ENCODE results near the gene ESPL1. TPM values are rescaled to one million over a fixed set of nuclear protein-coding genes. Genes with fewer than 3 reads are reported as not detected.

The ESPL1 gene
- total RNA-seq, 1 experiment from 2014 or later: 24.6 TPM

DNA sequence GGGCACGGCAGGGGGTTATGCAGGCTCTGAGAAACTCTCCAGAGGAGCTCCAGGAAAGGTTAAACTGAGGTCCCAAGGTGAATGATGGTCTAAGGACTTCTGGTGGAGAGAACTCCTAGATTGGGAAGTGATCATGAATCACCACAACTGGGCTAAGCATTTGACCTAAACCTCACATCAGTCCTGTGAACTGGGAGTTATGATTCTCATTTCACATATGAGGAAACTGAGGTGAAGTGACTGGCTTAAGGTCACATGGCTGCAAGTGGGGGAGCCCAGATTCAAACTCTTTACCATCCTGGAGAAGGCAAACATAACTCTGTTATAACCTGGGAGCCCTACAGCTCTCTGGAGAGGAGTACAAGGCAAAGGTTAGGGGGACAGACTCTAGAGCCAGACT lies 40.3 kb upstream of the ESPL1 start:
- no peak for DNase-seq (ENCODE audit: low read depth)
- in situ Hi-C loops (cut with HindIII; ENCODE audit: low pct_unique_long_range_greater_than_20kb, low sequenced_read_pairs): no loop called here

DNA sequence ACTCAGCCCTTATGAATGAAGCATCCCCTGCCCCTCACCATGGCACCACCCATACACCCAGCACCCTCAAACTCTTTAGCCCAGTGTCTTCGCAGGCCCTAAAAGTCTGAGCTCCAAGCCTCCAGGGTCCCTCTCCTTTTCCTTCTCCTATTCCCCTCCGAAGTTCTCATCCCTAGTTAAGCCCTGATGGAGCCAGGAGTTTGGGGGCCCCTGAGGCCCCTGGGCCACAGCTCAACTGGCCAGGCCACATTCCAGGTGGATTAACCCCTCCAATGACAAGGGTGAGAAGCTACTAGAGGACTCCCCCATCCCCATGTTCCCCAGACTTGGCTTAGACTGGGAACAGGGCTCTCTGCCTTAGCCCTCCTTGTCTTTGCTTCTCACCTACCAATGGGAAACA lies 38.6 kb upstream of the ESPL1 start:
- in situ Hi-C loops (cut with HindIII; ENCODE audit: low pct_unique_long_range_greater_than_20kb, low sequenced_read_pairs): no loop called here
- DNase-seq (ENCODE audit: low read depth): no peak

DNA sequence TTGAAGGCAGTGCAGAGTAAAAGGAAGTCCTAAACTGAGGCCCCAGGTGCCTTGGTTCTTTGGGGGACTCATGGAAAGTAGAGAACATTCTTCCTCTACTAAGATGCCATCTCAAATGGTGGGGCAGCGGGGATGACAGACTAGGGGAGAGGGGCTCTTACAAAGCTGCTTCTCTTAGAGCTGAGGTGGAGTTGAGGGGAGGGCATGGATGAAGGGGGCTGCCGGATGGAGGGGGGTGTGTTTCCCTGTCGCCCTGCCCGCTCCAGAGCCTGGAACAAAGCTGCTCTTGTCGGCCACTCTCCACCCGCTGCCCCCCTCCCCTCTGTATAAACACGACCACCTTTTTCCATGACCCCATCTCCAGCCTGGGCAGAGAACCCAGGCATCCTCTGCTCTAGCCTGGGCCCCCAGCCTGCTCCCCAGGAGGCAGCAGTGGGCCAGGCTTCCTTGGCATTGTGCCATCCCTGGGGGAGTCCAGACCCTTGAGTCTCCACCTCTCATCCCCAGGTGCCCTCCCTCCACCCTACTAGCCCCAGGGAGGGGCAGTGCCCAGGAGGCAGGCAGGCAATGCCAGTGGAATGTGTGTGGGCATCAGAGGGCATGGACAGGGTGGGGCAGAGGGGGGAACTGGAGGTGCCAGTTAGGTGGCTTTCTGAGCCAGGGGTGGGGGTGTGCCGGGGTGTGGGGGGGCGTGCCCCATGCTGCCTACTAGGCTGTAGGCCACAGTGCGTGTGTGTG lies 37.8 kb upstream of the ESPL1 start:
- in situ Hi-C loops (cut with HindIII; ENCODE audit: low pct_unique_long_range_greater_than_20kb, low sequenced_read_pairs): no loop called here
- DNase-seq (ENCODE audit: low read depth): no peak

DNA sequence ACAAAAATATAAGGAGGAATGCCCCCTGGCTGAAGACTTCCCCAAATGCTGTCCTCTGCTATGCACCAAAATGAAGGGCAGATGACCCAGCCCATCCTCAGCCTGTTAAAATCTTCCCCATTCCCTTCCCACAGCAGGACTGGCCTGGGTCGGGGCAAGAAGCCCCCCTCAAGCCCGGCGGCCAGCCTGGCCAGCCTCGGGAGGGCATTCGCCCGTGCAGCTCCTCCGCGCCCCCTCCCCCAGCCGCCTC lies 36.5 kb upstream of the ESPL1 start:
- DNase-seq (ENCODE audit: low read depth): no peak
- in situ Hi-C loops (cut with HindIII; ENCODE audit: low pct_unique_long_range_greater_than_20kb, low sequenced_read_pairs): no loop called here

DNA sequence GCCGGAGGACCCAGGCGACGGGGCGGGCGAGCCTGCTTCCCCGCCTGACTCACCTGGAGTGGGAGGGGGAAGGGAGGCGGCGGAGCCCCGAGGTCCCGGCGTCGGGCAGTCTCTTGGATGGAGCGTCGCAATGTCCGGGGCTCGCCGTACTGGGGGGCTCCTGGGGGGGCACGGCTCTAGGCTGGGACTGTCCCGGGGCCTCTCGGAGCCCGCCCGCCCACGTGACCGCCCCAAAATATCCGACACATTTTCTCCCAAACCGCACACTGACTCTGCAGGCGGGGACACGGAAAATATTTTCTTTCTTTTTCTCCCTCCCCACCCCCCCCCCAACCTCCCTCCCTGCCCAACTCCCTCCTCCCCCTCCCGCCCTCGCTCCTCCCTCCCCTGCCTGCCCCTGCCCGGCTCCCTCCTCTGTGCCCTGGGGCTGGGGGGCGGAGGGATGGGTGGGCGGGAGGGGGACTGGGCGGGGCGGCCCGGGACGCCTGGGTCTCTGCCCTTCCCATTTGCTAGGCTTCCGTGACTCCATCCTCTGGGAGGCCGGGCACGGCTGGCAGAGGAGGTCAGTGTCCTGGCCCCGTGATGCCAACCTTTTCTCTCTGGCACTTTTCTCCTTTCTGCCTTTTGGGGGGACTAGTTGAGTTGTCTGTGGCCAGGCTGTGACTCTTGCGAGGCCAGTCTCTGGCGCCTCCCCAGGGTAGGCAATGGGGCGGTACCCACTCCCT lies 36.0 kb upstream of the ESPL1 start, which contains the start of gene RARG:
Gene RARG (minus strand): TSS at position 289 of the 725 bp plus-strand sequence. CDS start 4,664 bp downstream, outside the sequence.
- peak; percentile 84 for DNase-seq (ENCODE audit: low read depth)
- in situ Hi-C loops (cut with HindIII; ENCODE audit: low pct_unique_long_range_greater_than_20kb, low sequenced_read_pairs): no loop called here

DNA sequence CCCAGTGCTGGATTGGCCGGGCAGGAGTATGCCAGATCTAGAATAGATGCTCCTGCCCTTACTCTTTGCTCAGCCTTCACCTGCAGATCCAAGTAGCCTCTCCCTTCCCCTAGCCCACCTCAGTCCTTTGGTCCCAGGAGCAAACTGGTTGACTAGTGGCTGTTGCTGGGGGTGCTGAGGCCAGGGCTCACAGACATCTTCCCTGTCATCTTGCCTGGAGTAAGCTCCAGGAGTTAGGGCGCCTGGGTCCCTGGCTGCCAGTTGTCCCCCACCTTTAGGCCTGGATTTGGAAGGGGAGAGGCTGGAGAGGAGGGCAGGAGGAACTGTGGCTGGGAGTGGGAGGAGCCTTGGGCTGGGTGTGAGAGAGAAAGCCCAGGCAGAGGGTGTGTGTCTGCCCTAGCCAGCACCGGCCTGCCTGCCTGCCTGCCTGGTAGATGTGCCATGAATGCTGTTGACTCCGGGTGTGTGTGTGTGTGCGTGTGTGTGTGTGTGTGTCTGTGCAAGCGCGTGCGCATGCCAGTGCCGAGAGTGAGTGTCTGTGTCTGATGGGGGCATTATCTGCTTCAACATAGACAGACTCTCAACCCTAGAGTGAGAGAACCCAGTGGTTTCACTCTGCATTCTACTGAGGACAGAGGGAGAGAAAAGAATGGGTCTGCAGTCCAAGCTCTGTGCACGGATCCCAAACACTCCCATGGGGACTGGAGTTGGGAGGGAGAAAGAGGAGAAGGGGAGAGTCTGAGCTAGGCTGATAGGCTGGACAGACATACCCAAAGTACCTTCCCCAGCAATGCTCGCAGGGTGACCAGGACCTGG lies 35.2 kb upstream of the ESPL1 start:
- peak; percentile 67 for DNase-seq (ENCODE audit: low read depth)
- in situ Hi-C loops (cut with HindIII; ENCODE audit: low pct_unique_long_range_greater_than_20kb, low sequenced_read_pairs): no loop called here

DNA sequence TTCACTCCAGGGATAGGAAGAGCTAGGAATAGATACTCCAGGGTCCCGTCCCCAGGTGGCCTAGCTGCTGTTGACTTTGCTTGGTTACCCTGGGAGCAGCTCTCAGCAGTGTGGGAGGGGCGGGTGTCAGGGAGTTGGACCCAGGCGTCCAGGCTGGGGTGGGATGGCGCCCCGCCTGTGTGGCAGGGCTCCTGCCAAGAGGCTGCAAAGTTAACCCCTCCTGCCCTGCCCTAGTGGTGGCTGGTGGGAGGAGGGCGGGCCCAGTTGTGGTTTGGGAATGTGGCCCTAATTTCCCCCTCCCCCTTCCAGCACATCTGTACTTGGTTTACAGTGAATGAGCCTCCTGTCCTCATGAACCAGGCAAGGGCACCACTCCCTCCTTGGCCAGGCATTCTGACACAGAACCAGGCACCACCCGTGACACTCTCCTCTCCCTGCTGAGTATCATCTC lies 34.4 kb upstream of the ESPL1 start:
- in situ Hi-C loops (cut with HindIII; ENCODE audit: low pct_unique_long_range_greater_than_20kb, low sequenced_read_pairs): no loop called here
- no peak for DNase-seq (ENCODE audit: low read depth)

DNA sequence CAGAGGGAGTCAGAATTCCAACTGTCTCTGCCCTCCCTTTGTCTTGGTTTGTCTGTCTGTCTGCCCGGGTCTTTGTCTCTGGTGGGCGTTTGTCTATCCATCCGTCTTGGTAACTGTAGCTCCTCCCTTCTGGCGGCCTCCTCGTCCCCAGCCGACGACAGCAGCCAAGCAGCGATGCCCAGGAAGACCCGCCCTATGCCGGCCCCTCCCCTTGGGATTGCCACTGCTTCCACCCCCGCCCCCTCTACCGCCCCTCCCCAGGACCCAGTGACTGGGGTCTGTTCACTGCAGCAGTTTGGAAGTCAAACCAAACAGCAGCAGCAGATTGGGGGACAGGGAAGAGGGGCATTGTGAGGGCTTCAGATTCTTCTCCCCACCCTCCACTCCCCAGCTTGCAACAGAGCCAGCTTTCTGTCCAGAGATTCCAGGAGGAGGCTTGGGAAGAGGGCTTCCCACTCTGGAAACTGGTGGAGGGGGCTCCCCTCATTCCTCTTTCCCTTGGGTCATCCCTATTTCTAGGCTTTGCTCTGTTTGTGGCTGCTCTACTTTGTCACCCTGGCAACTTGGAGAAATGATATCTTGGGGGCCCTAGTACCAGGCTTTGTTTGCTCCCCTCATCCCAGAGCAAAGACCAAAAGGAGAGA lies 33.7 kb upstream of the ESPL1 start:
- no peak for DNase-seq (ENCODE audit: low read depth)
- in situ Hi-C loops (cut with HindIII; ENCODE audit: low pct_unique_long_range_greater_than_20kb, low sequenced_read_pairs): no loop called here

DNA sequence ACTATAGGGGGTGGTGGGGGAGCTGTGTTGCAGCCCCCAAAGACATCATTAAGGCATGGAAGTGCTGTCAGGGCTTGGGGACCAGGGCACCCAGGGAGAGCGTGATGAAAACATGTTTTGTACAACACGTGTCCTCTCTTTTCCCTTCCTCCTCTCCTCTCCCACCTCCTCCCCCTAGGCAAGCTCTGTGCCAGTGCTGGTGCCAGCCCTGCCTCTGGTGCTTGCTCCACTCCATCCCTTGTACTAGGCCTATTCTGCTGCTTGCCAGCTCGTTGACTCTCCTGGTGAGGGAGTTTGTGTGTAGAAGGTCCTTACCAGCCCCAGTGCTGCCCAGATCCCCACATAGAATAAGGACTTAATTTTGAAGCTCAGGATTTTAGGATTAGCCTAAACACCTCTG lies 32.9 kb upstream of the ESPL1 start:
- in situ Hi-C loops (cut with HindIII; ENCODE audit: low pct_unique_long_range_greater_than_20kb, low sequenced_read_pairs): no loop called here
- DNase-seq (ENCODE audit: low read depth): no peak

DNA sequence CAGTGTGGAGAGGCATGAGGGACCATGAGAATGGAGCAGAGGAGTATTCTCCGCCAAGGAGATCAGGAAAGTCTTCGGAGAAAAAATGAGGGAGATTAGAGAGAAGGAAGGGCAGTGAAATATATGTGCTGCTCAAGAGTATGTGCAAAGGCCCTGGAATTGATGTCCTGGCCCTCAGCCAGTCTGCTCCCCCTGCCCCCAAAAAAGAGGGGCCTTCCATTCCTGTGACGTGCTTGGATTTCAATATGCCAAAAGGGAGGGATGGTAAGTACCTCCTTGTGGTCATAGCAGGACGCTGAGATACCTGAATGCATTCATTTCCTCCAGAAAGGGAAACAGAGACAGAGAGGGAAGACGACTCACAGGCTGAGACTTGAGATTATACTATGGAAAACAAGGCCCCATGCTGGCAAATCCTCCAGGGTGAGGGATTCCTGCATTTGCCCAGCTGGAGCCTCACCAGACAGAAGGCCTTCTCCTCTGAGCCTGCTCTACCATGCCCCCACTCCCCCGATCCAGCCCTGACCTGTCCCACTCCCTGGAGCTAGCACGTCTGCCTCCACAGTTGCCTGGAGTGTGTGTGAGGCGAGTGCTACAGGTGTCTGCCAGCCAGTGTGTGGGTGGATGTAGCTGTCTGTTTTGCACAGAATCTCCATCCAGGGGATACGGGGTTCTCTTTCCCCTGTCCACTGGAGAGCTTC lies 32.2 kb upstream of the ESPL1 start:
- no peak for DNase-seq (ENCODE audit: low read depth)
- in situ Hi-C loops (cut with HindIII; ENCODE audit: low pct_unique_long_range_greater_than_20kb, low sequenced_read_pairs): no loop called here

DNA sequence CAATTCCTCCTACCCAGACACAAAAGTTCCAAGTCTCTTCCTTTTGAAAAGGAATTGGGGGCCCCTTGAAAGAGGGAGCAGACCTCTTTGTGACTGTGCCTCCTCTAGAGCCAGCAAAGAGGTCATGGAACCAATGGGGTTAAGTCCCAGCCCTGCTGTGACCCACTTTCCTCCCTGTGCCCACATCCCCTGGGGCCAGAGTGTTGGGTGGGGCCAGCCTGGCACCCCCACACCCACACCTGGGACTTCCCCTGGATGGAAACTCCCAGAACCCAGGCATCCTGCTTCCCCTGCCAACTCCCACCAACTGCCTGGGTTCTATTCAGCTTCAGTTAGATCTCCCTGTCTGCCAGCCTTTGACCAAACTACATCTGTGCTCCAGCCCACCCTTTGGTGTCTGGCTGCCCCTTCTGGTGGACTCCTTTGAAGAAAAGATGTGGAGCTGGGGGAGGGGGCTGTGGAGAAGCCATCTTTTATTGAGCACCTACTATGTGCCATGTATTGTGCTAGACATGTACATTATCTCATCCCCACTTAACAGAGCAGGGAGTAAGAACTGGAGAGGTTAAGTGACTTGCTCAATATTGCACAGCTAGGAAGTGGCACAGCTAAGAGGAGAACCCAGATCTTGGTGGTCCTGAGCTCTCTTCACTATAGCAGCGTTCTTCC lies 31.5 kb upstream of the ESPL1 start:
- DNase-seq (ENCODE audit: low read depth): no peak
- in situ Hi-C loops (cut with HindIII; ENCODE audit: low pct_unique_long_range_greater_than_20kb, low sequenced_read_pairs): no loop called here

DNA sequence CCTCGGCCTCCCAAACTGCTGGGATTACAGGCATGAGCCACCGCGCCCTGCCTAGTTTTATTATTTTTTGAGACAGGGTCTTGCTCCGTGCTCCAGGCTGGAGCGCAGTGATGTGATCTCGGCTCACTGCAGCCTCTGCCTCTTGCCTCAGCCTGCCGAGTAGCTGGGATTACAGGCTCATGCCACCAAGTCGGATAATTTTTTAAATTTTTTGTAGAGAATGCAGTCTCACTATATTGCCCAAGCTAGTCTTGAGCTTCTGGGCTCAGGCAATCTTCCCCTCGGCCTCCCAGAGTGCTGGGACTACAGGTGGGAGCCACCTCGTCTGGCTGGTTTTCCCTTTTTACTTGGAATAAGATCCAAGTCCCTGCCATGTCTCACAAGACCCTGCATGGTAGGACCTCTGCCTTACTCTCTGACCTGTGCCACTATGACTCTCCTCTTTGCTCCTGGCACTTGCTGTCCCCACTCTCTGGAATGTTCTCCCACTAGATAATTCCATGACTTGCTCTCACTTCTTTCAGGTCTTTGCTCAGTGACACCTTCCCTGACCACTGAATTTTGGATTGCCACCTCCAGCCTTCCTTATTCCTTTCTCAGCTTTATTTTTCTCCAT lies 28.3 kb upstream of the ESPL1 start:
- in situ Hi-C loops (cut with HindIII; ENCODE audit: low pct_unique_long_range_greater_than_20kb, low sequenced_read_pairs): no loop called here
- DNase-seq (ENCODE audit: low read depth): no peak

DNA sequence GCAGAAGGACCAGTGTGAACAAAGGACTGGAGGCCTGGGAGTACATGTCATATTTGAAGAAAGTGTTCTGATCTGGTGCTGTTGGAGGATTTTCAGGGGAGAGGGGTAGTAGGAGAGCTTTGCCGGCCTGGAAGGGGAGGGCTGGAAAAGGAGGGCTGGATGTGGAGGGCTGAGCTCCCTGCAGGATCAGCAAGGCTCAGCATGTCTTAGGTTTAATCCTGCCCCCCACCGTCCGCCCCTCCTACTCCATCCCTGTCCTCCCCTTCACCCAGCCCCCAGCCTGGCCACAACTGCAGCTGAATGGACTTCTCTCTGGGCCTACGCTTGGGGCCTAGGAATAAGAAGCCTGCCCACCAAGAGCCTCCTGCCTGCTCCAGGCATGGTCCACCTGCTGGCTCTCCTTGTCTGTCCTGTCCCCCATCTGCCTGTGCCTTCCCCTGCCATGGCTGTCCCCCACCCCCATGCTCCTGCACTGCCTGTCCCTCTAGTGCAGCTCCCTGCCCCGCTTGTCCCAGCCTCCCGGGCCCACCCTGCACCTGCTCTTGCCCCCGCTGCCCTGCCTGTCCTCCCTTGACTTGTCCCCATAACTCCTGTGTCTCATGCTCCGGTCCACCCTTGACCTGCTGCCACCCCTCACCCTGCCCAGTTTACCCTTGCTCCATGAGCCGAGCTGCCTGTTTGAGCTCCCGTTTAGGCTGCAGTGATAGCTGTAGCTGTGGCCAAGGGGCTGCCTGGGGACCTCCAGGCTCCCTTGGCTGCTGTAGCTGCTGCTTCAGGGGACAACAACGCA lies 26.3 kb upstream of the ESPL1 start:
- no peak for DNase-seq (ENCODE audit: low read depth)
- in situ Hi-C loops (cut with HindIII; ENCODE audit: low pct_unique_long_range_greater_than_20kb, low sequenced_read_pairs): no loop called here

DNA sequence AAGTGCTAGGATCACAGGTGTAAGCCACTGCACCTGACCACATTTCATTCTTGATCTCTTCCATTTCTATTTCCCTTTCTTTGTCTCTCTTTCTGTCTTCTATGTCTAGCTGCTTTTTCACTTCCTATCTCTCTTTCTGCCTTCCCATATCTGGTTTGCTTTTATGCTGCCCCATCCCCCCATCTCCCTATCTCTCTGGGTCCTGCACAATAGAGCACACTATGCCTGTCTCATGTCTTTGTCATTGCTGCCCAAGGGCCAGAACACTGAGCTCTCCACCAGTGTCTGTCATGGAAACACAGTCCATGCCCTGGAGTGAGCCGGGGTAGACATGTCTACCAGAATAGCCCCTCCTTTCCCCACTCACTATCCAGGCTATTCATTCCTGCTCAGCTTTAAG lies 23.8 kb upstream of the ESPL1 start:
- in situ Hi-C loops (cut with HindIII; ENCODE audit: low pct_unique_long_range_greater_than_20kb, low sequenced_read_pairs): no loop called here
- DNase-seq (ENCODE audit: low read depth): no peak

DNA sequence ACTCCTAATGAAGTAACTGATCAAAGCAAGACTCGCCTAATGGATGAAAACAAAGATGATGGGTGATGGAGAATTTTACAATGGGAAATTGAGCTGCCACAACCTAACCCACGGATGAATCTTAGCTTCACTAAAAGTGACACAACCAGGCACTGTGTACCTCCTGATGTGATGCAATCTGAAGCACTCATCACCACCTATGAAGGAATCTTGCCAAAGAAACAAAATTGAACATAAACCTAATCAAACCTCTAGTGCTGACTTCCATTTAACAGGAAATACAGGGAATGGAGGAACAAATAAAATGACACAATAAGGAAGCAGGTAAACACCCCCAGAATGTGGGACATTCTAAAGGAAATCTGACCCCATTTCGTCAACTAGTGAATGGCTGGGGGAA lies 22.8 kb upstream of the ESPL1 start:
- in situ Hi-C loops (cut with HindIII; ENCODE audit: low pct_unique_long_range_greater_than_20kb, low sequenced_read_pairs): no loop called here
- DNase-seq (ENCODE audit: low read depth): no peak

DNA sequence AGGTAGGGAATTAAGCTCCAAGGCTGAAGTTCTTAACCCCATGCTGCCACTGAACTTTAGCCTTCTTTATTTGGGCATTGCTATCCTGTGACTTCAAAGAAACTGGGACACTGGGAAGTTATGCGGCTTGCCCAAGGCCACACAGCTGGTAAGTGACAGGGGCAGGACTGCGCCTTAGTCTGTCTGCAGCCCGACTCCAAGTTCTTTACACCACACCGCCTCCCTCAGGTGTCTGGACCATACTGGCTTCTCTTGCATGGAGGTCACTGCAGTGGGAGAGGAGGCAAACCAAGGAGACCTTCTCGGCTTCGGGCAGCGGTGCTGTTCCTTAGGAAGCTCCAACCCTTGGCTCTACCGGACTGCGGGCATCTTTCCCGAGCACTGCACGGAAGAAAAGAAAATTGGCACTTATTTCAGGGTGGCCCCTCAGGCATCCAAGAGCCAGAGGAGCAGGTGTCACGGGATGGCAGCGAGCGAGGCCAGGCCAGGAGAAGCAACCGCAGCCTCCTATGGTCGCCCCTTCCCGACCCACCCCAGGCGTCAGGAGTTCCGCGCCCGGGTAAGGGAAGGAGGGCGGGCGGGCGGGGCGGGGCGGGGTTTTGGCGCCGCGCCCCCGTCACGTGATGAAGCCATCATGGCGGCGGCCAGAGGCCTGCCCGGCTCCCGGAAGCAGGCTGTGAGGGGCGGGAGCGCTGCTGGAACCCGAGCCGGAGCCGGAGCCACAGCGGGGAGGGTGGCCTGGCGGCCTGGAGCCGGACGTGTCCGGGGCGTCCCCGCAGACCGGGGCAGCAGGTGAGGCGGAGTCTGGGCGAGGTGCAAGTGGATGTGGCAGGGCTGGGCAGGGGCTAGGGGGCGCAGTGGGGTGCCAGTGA lies 16.4 kb upstream of the ESPL1 start:
- in situ Hi-C loops (cut with HindIII; ENCODE audit: low pct_unique_long_range_greater_than_20kb, low sequenced_read_pairs): no loop called here
- DNase-seq (ENCODE audit: low read depth): peak; percentile 88
